Caki2 (cell line): ENCODE measurements around the gene FAM156B. TPM values are rescaled to one million over a fixed set of nuclear protein-coding genes. Genes with fewer than 3 reads are reported as not detected.

Source experiments
- total RNA-seq: library from RNA; depleted of rRNA; stranded (reverse); fragments of >200 nt; shearing (Covaris generic); gene quantifications from 2 replicates; pipeline ENCODE4 v1.2.3, GENCODE V29; 2014; ENCODE audit warnings: low replicate concordance; rRNA removed

Gene FAM156B
- total RNA-seq, 1 experiment from 2014 or later: 29.0 TPM

Other genes starting within 250 kb of the FAM156B start
- not detected in 2 replicates for gene SSX7, start 242.4 kb upstream of the FAM156B start, total RNA-seq
- gene SSX2, start 190.2 kb upstream of the FAM156B start, total RNA-seq: 0.32 TPM in 1 of 2 replicates, not detected in the other
- gene SSX2B, start 146.1 kb upstream of the FAM156B start, total RNA-seq: 0.24 TPM in 1 of 2 replicates, not detected in the other
- 0.38 TPM in 1 of 2 replicates, not detected in the other for gene SPANXN5, start 99.9 kb upstream of the FAM156B start, total RNA-seq
- not detected in 2 replicates for gene XAGE5, start 86.0 kb upstream of the FAM156B start, total RNA-seq
- not detected in 2 replicates for gene XAGE3, start 29.2 kb upstream of the FAM156B start, total RNA-seq
- 1.3 and 29.6 TPM in 2 replicates for gene FAM156A, start 61.2 kb downstream of the FAM156B start, total RNA-seq
- not detected in 2 replicates for gene GPR173, start 151.5 kb downstream of the FAM156B start, total RNA-seq
- 3.0 and 10.2 TPM in 2 replicates for gene TSPYL2, start 185.0 kb downstream of the FAM156B start, total RNA-seq
- gene KANTR, start 196.8 kb downstream of the FAM156B start, total RNA-seq: 2.1 and 4.5 TPM in 2 replicates